Neural crest cell (in vitro differentiated cells): ENCODE data around the gene SMIM1. TPM values are rescaled to one million over a fixed set of nuclear protein-coding genes. Genes with fewer than 3 reads are reported as not detected.

Source experiments
- DNase-seq: peaks from one replicate; pipeline ENCODE4 v3.0.0; 2021; ENCODE audit warnings: low read depth, mixed read lengths, low spot score
- H3K27ac Mint-ChIP-seq: one replicate; pipeline ENCODE4 v1.8.0; 2021; ENCODE audit warnings: mild to moderate bottlenecking, mixed read lengths; ENCODE audit not compliant: unreplicated experiment
- H3K27me3 Mint-ChIP-seq: 2 replicates; pipeline ENCODE4 v1.8.0; 2021; ENCODE audit warnings: low read depth, mild to moderate bottlenecking, mixed read lengths
- H3K36me3 Mint-ChIP-seq: 2 replicates; pipeline ENCODE4 v1.8.0; 2021; ENCODE audit warnings: low read depth, mild to moderate bottlenecking, mixed read lengths
- H3K4me1 Mint-ChIP-seq: 2 replicates; pipeline ENCODE4 v1.8.0; 2021; ENCODE audit warnings: mixed read lengths
- H3K4me3 Mint-ChIP-seq: one replicate; pipeline ENCODE4 v1.8.0; 2021; ENCODE audit warnings: mild to moderate bottlenecking, mixed read lengths
- H3K9me3 Mint-ChIP-seq: 2 replicates; pipeline ENCODE4 v1.8.0; 2021; ENCODE audit warnings: mixed read lengths
- total RNA-seq: library from RNA; stranded (reverse); gene quantifications from 2 replicates; pipeline ENCODE4 v1.2.1, GENCODE V29; 2021
- TF ChIP-seq, protein P1 (sequence below): fragments of 200-600 bp; sonication (generic); conservative IDR thresholded peaks from 2 replicates; pipeline ENCODE4 v1.5.0; 2021; ENCODE audit warnings: antibody characterized with exemption, mild to moderate bottlenecking

The SMIM1 gene
- total RNA-seq, 1 donor from 2014 or later, result 4.7 TPM

DNA sequence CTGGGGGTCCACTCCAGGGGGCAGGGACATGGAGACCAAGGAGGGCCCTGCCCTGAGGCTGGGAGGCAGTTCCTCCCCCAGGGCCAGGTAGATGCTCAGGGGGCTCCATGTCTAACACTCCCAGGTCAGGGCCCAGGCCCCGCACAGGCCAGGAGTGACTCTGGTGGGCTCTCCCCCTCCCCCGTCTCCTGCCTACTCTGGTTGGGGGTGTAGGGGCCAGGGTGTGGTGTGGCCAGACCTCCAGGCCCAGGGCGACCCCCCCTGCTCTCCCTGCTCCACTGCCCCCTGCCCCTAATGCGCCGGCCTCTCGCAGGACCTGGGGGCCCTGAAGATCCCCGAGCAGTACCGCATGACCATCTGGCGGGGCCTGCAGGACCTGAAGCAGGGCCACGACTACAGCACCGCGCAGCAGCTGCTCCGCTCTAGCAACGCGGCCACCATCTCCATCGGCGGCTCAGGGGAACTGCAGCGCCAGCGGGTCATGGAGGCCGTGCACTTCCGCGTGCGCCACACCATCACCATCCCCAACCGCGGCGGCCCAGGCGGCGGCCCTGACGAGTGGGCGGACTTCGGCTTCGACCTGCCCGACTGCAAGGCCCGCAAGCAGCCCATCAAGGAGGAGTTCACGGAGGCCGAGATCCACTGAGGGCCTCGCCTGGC is 40.0 kb upstream of the SMIM1 start:
- H3K4me1 Mint-ChIP-seq, result peaks cover 9% of the 10 kb centered on the region
- H3K9me3 Mint-ChIP-seq, result no peaks in the 10 kb centered on the region
- TF ChIP-seq, protein P1, sequence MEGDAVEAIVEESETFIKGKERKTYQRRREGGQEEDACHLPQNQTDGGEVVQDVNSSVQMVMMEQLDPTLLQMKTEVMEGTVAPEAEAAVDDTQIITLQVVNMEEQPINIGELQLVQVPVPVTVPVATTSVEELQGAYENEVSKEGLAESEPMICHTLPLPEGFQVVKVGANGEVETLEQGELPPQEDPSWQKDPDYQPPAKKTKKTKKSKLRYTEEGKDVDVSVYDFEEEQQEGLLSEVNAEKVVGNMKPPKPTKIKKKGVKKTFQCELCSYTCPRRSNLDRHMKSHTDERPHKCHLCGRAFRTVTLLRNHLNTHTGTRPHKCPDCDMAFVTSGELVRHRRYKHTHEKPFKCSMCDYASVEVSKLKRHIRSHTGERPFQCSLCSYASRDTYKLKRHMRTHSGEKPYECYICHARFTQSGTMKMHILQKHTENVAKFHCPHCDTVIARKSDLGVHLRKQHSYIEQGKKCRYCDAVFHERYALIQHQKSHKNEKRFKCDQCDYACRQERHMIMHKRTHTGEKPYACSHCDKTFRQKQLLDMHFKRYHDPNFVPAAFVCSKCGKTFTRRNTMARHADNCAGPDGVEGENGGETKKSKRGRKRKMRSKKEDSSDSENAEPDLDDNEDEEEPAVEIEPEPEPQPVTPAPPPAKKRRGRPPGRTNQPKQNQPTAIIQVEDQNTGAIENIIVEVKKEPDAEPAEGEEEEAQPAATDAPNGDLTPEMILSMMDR, result no peak
- no peaks in the 10 kb centered on the region for H3K27me3 Mint-ChIP-seq
- H3K36me3 Mint-ChIP-seq, result no peaks in the 10 kb centered on the region
- DNase-seq, result no peak
- no peak overlapping the region for H3K4me3 Mint-ChIP-seq
- no peak overlapping the region for H3K27ac Mint-ChIP-seq

DNA sequence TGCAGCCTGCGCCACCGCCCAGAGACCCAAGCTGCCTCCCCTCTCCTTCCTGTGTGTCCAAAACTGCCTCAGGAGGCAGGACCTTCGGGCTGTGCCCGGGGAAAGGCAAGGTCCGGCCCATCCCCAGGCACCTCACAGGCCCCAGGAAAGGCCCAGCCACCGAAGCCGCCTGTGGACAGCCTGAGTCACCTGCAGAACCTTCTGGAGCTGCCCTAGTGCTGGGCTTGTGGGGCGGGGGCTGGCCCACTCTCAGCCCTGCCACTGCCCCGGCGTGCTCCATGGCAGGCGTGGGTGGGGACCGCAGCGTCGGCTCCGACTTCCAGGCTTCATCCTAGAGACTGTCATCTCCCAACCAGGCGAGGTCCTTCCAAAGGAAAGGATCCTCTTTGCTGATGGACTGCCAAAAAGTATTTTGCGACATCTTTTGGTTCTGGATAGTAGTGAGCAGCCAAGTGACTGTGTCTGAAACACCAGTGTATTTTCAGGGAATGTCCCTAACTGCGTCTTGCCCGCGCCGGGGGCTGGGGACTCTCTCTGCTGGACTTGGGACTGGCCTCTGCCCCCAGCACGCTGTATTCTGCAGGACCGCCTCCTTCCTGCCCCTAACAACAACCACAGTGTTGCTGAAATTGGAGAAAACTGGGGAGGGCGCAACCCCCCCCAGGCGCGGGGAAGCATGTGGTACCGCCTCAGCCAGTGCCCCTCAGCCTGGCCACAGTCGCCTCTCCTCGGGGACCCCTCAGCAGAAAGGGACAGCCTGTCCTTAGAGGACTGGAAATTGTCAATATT is 39.3 kb upstream of the SMIM1 start:
- Mint-ChIP-seq H3K27me3 (no peaks in the 10 kb centered on the region), H3K4me3 (peak overlapping the region; percentile 34), H3K36me3 (no peaks in the 10 kb centered on the region), H3K9me3 (no peaks in the 10 kb centered on the region), H3K4me1 (peaks cover 9% of the 10 kb centered on the region), H3K27ac (no peak overlapping the region)
- TF ChIP-seq, protein P1, result no peak
- DNase-seq, result no peak

DNA sequence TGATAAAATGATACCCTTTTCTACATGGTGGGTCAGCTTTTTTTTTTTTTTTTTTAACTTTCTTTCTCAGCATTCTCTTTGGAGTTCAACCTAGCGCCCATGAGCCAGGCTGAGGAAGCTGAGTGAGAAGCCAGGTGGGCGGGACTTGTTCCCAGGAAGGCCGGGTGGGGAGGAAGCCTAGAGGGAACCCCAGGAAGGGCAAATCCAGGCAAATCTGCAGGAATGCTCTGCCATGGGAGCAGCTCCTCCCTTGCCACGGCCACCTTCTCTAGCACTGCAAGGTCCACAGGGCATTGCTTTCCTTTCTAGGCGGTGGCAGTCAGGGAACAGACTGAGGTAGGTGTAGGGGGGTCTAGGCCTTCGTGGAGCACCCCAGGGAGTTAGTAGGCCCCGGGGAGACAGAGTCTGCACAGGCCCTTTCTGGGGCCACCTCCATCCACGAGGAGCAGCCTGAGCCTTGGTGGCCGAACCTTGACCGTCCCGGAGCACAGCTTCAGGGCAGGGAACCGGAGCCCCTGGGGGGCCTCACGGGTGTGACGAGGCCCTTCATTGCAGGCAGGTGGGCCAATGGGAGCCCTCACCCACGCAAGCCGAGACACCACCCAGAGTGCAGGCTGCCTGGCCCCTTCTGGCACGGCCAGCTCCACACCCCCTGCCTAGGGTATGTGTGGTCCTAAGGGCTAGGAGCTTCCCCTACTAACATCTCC is 38.5 kb upstream of the SMIM1 start:
- no peak for DNase-seq
- Mint-ChIP-seq H3K27ac (no peak overlapping the region), H3K4me3 (peak overlapping the region; percentile 34), H3K36me3 (no peaks in the 10 kb centered on the region), H3K27me3 (no peaks in the 10 kb centered on the region), H3K9me3 (no peaks in the 10 kb centered on the region), H3K4me1 (peaks cover 9% of the 10 kb centered on the region)
- TF ChIP-seq, protein P1, result no peak

DNA sequence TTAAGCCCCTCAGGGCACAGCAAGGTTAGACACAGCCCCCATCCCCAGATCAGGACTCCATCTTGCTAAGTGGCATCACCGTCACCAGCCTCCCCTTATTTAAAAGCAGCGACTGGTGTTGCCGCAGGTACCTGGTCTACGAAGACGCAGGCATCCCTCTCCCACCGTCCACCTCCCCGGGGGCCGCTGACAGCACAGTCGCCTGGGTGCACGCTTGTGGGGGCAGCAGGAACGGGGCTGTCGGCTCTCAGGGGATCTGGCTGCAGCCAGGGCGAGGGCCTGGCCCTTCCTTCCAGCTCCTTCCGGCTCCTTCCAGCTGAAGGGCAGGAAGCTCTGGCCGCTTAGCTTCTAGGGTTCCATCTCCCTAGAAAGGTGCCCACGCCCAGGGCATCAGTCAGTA is 37.9 kb upstream of the SMIM1 start:
- Mint-ChIP-seq H3K4me3 (no peak overlapping the region), H3K27ac (no peak overlapping the region), H3K36me3 (no peaks in the 10 kb centered on the region), H3K4me1 (peaks cover 9% of the 10 kb centered on the region), H3K27me3 (no peaks in the 10 kb centered on the region), H3K9me3 (no peaks in the 10 kb centered on the region)
- DNase-seq, result no peak
- TF ChIP-seq, protein P1, result no peak

DNA sequence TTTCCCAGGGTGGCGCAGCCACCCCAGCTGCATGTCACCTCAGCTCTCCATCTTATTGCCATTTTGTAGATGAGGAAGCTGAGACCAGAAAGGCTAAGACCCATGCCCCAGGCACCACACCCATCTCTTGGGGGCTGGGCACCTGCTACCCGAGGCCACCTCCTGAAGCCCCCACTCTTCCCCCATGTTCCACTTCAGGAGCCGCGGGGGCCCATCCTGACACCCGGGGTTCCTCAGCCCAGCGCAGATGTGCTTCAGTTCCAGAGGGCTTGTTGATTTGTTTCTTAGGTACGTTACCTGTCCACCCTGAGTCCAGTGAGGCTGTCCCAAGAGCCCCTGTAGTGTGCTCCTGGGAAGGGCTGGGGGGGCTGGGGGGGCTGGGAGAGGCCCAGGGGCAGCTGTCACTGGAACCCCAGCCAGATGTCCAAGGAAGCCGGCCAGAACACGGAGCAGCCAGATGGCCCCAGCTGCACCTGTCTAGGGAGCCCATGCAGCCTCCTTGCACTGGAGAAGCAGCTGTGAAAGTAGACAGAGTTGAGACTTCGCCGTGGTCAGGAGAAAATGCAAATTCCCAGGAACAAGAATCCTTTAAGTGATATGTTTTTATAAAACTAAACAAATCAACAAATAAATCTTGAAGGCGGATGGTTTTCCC is 37.4 kb upstream of the SMIM1 start:
- Mint-ChIP-seq H3K4me3 (no peak overlapping the region), H3K27ac (no peak overlapping the region), H3K36me3 (no peaks in the 10 kb centered on the region), H3K4me1 (peaks cover 9% of the 10 kb centered on the region), H3K9me3 (no peaks in the 10 kb centered on the region), H3K27me3 (no peaks in the 10 kb centered on the region)
- DNase-seq, result no peak
- TF ChIP-seq, protein P1, result no peak
